A673 (cell line): Measurements from ENCODE around the gene POLN. TPM values are rescaled to one million over a fixed set of nuclear protein-coding genes. Genes with fewer than 3 reads are reported as not detected.

Source experiments
- BruUV-seq: library from RNA; stranded (reverse); fragments of 400-500 nt; replicated peaks from 2 replicates; lab custom pipeline; 2021; lab: Mats Ljungman, UMichigan
- CTCF ChIA-PET: fragments of 300-600 bp; sonication (Branson Sonifier 250); formaldehyde crosslinking; loops from one replicate; lab custom pipeline; 2022; ENCODE audit warnings: antibody characterized with exemption; lab: Charles Lee
- POLR2A ChIA-PET: fragments of 300-600 bp; sonication (Branson Sonifier 250); formaldehyde crosslinking; loops from one replicate; lab custom pipeline; 2022; ENCODE audit warnings: antibody characterized with exemption; ENCODE audit not compliant: low non-redundant PET; lab: Charles Lee
- DNase-seq: peaks from one replicate; pipeline ENCODE4 v3.0.0-alpha.2; 2015; ENCODE audit warnings: low spot score
- H3K27ac ChIP-seq: fragments of 200-600 bp; sonication (generic); 2 replicates; pipeline ENCODE4 v1.5.1; 2016; ENCODE audit warnings: mixed run types, low read depth, mild to moderate bottlenecking, mixed read lengths, antibody characterized with exemption, low read length; ENCODE audit not compliant: poor library complexity, severe bottlenecking
- H3K27me3 ChIP-seq: fragments of 200-600 bp; sonication (generic); replicated peaks from 2 replicates; pipeline ENCODE4 v1.6.1; 2017; ENCODE audit warnings: mixed run types, low read depth, mild to moderate bottlenecking, mixed read lengths, antibody characterized with exemption, low read length; ENCODE audit not compliant: insufficient read depth, poor library complexity
- H3K36me3 ChIP-seq: fragments of 200-600 bp; sonication (generic); 2 replicates; pipeline ENCODE4 v1.6.1; 2016; ENCODE audit warnings: mixed run types, mild to moderate bottlenecking, mixed read lengths, antibody characterized with exemption, low read length; ENCODE audit not compliant: insufficient read depth, poor library complexity, severe bottlenecking
- H3K4me1 ChIP-seq: fragments of 200-600 bp; sonication (generic); 2 replicates; pipeline ENCODE4 v1.6.1; 2017; ENCODE audit warnings: mixed run types, mild to moderate bottlenecking, mixed read lengths, antibody characterized with exemption, low read length; ENCODE audit not compliant: insufficient read depth, poor library complexity, severe bottlenecking
- H3K4me3 ChIP-seq: fragments of 200-600 bp; sonication (generic); 2 replicates; pipeline ENCODE4 v1.5.1; 2016; ENCODE audit warnings: low read depth, mixed run types, mild to moderate bottlenecking, mixed read lengths, low read length; ENCODE audit not compliant: poor library complexity, severe bottlenecking
- H3K9me3 ChIP-seq: fragments of 200-600 bp; sonication (generic); 2 replicates; pipeline ENCODE4 v1.6.1; 2016; ENCODE audit warnings: mixed run types, low read depth, mild to moderate bottlenecking, mixed read lengths, antibody characterized with exemption, low read length; ENCODE audit not compliant: poor library complexity, severe bottlenecking
- CTCF ChIP-seq: fragments of 300-800, 200-600 bp; sonication (generic); conservative IDR thresholded peaks from 2 replicates; pipeline ENCODE4 v1.5.1; 2017; ENCODE audit warnings: low read depth, mild to moderate bottlenecking, antibody characterized with exemption, low read length, moderate library complexity, mixed read lengths
- EZH2 ChIP-seq: fragments of 200-600 bp; sonication (generic); IDR thresholded peaks from 2 replicates; pipeline ENCODE4 v1.6.1; 2017; ENCODE audit warnings: borderline replicate concordance, low read depth, mild to moderate bottlenecking, mixed read lengths, antibody characterized with exemption, low read length; ENCODE audit not compliant: poor library complexity, severe bottlenecking
- intact Hi-C: fragments of 100-400 bp; cut with micrococcal nuclease; formaldehyde crosslinking; loops from one replicate; pipeline ENCODE4 v1.10.0; 2022; ENCODE audit not compliant: unreplicated experiment
- total RNA-seq: library from RNA; stranded (reverse); gene quantifications from 2 replicates; pipeline ENCODE4 v1.2.3, GENCODE V29; 2021

Gene POLN
- total RNA-seq, 1 experiment from 2014 or later, result 4.0 TPM

GRCh38 chr4:2042947-2043395 is 198.9 kb downstream of the POLN start:
- intact Hi-C loops, result no loop called here
- H3K27me3 ChIP-seq, result peaks cover 35% of the 10 kb centered on the region

GRCh38 chr4:2042204-2042946 is 199.5 kb downstream of the POLN start:
- DNase-seq, result peak; percentile 33
- H3K9me3 ChIP-seq, result no peaks in the 10 kb centered on the region
- H3K4me3 ChIP-seq, result peak overlapping the region; percentile 60
- no peaks in the 10 kb centered on the region for H3K36me3 ChIP-seq
- no TSS peak for BruUV-seq
- intact Hi-C loops, result no loop called here
- no peak overlapping the region for H3K27ac ChIP-seq
- ChIA-PET CTCF (no interaction called here), POLR2A (no interaction called here)
- H3K27me3 ChIP-seq, result peaks cover 35% of the 10 kb centered on the region
- H3K4me1 ChIP-seq, result peaks cover 6% of the 10 kb centered on the region
- TF ChIP-seq CTCF (no peak), EZH2 (no peak)

More at GRCh38 chr4:2042947-2043395, 198.9 kb downstream of the POLN start:
- Histone ChIP-seq H3K4me1 (peaks cover 6% of the 10 kb centered on the region), H3K4me3 (peak overlapping the region; percentile 60), H3K36me3 (no peaks in the 10 kb centered on the region), H3K27ac (no peak overlapping the region), H3K9me3 (no peaks in the 10 kb centered on the region)
- TF ChIP-seq EZH2 (no peak), CTCF (no peak)
- BruUV-seq, result no TSS peak
- POLR2A ChIA-PET, result no interaction called here
- CTCF ChIA-PET, result no interaction called here
- no peak for DNase-seq

GRCh38 chr4:2041239-2042130 is 200.4 kb downstream of the POLN start:
- ChIA-PET CTCF (interaction anchor here (0.6 kb wide), 1 partner anchor 695 kb away, joined by 3 read pairs; the partner anchor contains the start of gene UVSSA), POLR2A (no interaction called here)
- intact Hi-C loops, result no loop called here
- Histone ChIP-seq H3K9me3 (no peaks in the 10 kb centered on the region), H3K36me3 (no peaks in the 10 kb centered on the region), H3K27me3 (peaks cover 35% of the 10 kb centered on the region), H3K4me1 (peaks cover 6% of the 10 kb centered on the region), H3K4me3 (peak overlapping the region; percentile 60), H3K27ac (no peak overlapping the region)
- TF ChIP-seq CTCF, result no peak
- TF ChIP-seq EZH2, result peak; percentile 78
- no TSS peak for BruUV-seq
- DNase-seq, result peak; percentile 89
